GM19035 (cell line): ENCODE data around the gene CD82.
"Not testable (repeated sequence)": the region's sequence is repeated elsewhere in the genome, so short reads cannot be mapped to it uniquely, and the experiment has no call there.

Source experiments
- ATAC-seq: cut with Tn5 transposase; IDR thresholded peaks from one replicate; pipeline ENCODE4 v1.9.1; 2021; ENCODE audit not compliant: unreplicated experiment

Gene CD82

GRCh38 chr11:44628730-44629700 is 63.6 kb downstream of the CD82 start:
- no peak for ATAC-seq

GRCh38 chr11:44629732-44630345 is 64.4 kb downstream of the CD82 start:
- no peak for ATAC-seq

- ATAC-seq, result no peak
These were observed 65.2 kb downstream of the CD82 start for GRCh38 chr11:44630511-44631210.

GRCh38 chr11:44631831-44632230 is 66.4 kb downstream of the CD82 start:
- no peak for ATAC-seq

- no peak for ATAC-seq
These were observed 67.1 kb downstream of the CD82 start for GRCh38 chr11:44632466-44633123.

GRCh38 chr11:44633641-44634040 is 68.2 kb downstream of the CD82 start:
- no peak for ATAC-seq

GRCh38 chr11:44634401-44635281 is 69.2 kb downstream of the CD82 start:
- ATAC-seq, result no peak

- no peak for ATAC-seq
These were observed 72.0 kb downstream of the CD82 start for GRCh38 chr11:44637487-44637886.

GRCh38 chr11:44638032-44638431 is 72.6 kb downstream of the CD82 start:
- ATAC-seq, result no peak

GRCh38 chr11:44643217-44643616 is 77.8 kb downstream of the CD82 start:
- ATAC-seq, result no peak

GRCh38 chr11:44645827-44646226 is 80.4 kb downstream of the CD82 start:
- ATAC-seq, result no peak

- not testable (repeated sequence) for ATAC-seq
These were observed 81.9 kb downstream of the CD82 start for GRCh38 chr11:44647255-44647955.

GRCh38 chr11:44648109-44648508 is 82.6 kb downstream of the CD82 start:
- no peak for ATAC-seq

GRCh38 chr11:44651535-44652155 is 86.2 kb downstream of the CD82 start:
- ATAC-seq, result no peak

- ATAC-seq, result no peak
These were observed 87.6 kb downstream of the CD82 start for GRCh38 chr11:44652901-44653644.

- ATAC-seq, result no peak
These were observed 88.6 kb downstream of the CD82 start for GRCh38 chr11:44654057-44654456.

- no peak for ATAC-seq
These were observed 89.1 kb downstream of the CD82 start for GRCh38 chr11:44654596-44654995.

- no peak for ATAC-seq
These were observed 92.5 kb downstream of the CD82 start for GRCh38 chr11:44657836-44658505.
